Measurements from ENCODE around the gene ZNG1A. TPM values are rescaled to one million over a fixed set of nuclear protein-coding genes. Genes with fewer than 3 reads are reported as not detected.

The ZNG1A gene
- total and polyA plus RNA-seq, 9 of the 15 experiments (the other 6 are each of a cell fraction or from before 2014, with no cell fraction given): 20.7 to 90.6 (median 41.7) TPM

DNA sequence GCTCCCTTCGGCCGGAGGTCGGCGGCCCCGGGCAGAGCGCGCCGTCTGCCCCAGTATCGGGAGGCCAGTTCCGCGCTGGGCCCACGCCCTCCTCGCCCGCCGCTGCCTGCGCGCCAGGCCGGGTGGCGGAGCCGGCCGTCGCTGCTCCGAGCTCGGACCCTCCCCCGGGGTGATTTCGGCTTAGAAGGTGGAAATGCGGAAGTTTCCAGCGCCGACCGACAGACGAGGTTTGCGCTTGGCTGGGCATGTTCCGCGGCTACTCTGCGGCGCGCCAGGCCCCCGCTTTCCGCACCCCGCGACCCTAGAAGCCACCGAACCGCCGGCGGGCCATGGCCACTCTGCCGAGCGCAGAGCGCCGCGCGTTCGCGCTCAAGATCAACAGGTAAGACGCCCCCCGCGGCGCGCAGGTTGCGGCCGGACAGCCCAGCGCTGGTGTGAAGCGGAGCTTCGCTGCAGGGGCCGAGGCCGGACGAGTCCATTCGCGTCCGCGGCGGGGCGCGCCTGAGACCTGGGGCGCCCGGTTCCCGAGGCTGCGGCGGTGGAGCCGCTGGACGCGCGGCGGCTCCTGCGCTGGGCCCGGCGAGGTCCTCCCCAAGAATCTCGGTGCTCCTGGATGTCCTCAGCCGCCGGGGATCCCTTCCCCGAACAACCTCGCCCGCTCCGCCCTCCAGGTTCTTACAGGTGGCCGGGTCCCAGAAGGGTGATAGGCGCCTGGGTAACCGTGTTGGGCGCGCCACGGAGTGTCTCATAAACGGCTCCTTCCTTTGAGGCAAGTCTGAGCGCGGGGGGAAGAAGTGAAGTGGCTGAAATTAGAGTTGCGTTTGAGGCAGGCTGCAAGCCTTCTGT is 36.0 kb upstream of the ZNG1A start, which contains the start of gene DOCK8 (continued):
- TF ChIP-seq NR2C2 (CRISPR knock-in tag; IDR thresholded peaks at IDR 0.05): peak; percentile 61
- 0 out of 2 replicates have a peak, but pooled peaks have one; percentile 20 for TF ChIP-seq NR2C2 (tag; IDR thresholded peaks at IDR 0.05)
- TF ChIP-seq ZEB2 (IDR thresholded peaks at IDR 0.05): peak; percentile 82; the same call in 1 of the 2 replicates
- TF ChIP-seq RAD21 (CRISPR knock-in tag; conservative IDR thresholded peaks at IDR 0.05 in 1 of 2, IDR thresholded peaks at IDR 0.05 in 1 of 2): peak; percentile 65 to 71
- TF ChIP-seq SRSF1 (IDR thresholded peaks at IDR 0.05; ENCODE audit: low read depth, low read length): no peak
- TF ChIP-seq, protein P1, sequence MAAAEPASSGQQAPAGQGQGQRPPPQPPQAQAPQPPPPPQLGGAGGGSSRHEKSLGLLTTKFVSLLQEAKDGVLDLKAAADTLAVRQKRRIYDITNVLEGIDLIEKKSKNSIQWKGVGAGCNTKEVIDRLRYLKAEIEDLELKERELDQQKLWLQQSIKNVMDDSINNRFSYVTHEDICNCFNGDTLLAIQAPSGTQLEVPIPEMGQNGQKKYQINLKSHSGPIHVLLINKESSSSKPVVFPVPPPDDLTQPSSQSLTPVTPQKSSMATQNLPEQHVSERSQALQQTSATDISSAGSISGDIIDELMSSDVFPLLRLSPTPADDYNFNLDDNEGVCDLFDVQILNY (CRISPR knock-in tag; IDR thresholded peaks at IDR 0.05): 0 out of 2 replicates have a peak, but pooled peaks have one; percentile 72
- TF ChIP-seq ZNF133 (CRISPR knock-in tag; IDR thresholded peaks at IDR 0.05): no peak
- no peak for TF ChIP-seq TRIM24 (IDR thresholded peaks at IDR 0.05)
- TF ChIP-seq NR1H2 (CRISPR knock-in tag; IDR thresholded peaks at IDR 0.05): 0 out of 2 replicates have a peak, but pooled peaks have one; percentile 47
- TF ChIP-seq FOXM1 (IDR thresholded peaks at IDR 0.05; ENCODE audit: low read depth): no peak
- 0 out of 2 replicates have a peak, but pooled peaks have one; percentile 63 for TF ChIP-seq FOXM1 (CRISPR knock-in tag; IDR thresholded peaks at IDR 0.05; ENCODE audit: low read depth)
- peak in 1 of 2 experiments; percentile 89; a peak in 2 of 4 replicates for TF ChIP-seq TEAD1 (CRISPR knock-in tag; IDR thresholded peaks at IDR 0.05)
- TF ChIP-seq, protein P2, sequence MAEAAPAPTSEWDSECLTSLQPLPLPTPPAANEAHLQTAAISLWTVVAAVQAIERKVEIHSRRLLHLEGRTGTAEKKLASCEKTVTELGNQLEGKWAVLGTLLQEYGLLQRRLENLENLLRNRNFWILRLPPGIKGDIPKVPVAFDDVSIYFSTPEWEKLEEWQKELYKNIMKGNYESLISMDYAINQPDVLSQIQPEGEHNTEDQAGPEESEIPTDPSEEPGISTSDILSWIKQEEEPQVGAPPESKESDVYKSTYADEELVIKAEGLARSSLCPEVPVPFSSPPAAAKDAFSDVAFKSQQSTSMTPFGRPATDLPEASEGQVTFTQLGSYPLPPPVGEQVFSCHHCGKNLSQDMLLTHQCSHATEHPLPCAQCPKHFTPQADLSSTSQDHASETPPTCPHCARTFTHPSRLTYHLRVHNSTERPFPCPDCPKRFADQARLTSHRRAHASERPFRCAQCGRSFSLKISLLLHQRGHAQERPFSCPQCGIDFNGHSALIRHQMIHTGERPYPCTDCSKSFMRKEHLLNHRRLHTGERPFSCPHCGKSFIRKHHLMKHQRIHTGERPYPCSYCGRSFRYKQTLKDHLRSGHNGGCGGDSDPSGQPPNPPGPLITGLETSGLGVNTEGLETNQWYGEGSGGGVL (CRISPR knock-in tag; IDR thresholded peaks at IDR 0.05): no peak
- peak; percentile 89 for TF ChIP-seq CXXC5 (CRISPR knock-in tag; IDR thresholded peaks at IDR 0.05)
- TF ChIP-seq, protein P3, sequence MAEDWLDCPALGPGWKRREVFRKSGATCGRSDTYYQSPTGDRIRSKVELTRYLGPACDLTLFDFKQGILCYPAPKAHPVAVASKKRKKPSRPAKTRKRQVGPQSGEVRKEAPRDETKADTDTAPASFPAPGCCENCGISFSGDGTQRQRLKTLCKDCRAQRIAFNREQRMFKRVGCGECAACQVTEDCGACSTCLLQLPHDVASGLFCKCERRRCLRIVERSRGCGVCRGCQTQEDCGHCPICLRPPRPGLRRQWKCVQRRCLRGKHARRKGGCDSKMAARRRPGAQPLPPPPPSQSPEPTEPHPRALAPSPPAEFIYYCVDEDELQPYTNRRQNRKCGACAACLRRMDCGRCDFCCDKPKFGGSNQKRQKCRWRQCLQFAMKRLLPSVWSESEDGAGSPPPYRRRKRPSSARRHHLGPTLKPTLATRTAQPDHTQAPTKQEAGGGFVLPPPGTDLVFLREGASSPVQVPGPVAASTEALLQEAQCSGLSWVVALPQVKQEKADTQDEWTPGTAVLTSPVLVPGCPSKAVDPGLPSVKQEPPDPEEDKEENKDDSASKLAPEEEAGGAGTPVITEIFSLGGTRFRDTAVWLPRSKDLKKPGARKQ (CRISPR knock-in tag; IDR thresholded peaks at IDR 0.05): no peak
- TF ChIP-seq ZNF24 (IDR thresholded peaks at IDR 0.05): peak; percentile 80; the same call in 1 of the 2 replicates
- peak; percentile 77 for TF ChIP-seq POLR2A (conservative IDR thresholded peaks at IDR 0.05)
- TF ChIP-seq, protein P4, sequence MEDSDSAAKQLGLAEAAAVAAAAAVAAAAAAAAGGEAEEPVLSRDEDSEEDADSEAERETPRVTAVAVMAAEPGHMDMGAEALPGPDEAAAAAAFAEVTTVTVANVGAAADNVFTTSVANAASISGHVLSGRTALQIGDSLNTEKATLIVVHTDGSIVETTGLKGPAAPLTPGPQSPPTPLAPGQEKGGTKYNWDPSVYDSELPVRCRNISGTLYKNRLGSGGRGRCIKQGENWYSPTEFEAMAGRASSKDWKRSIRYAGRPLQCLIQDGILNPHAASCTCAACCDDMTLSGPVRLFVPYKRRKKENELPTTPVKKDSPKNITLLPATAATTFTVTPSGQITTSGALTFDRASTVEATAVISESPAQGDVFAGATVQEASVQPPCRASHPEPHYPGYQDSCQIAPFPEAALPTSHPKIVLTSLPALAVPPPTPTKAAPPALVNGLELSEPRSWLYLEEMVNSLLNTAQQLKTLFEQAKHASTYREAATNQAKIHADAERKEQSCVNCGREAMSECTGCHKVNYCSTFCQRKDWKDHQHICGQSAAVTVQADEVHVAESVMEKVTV (CRISPR knock-in tag; IDR thresholded peaks at IDR 0.05): peak; percentile 52
- 0 out of 2 replicates have a peak, but pooled peaks have one; percentile 24 for TF ChIP-seq ZNF175 (CRISPR knock-in tag; IDR thresholded peaks at IDR 0.05; ENCODE audit: low read depth)
- 0 out of 2 replicates have a peak, but pooled peaks have one; percentile 75 for TF ChIP-seq CBX1 (IDR thresholded peaks at IDR 0.05; ENCODE audit: low read depth)
